HCT116 (cell line): Measurements from ENCODE around the gene SP3. TPM values are rescaled to one million over a fixed set of nuclear protein-coding genes. Genes with fewer than 3 reads are reported as not detected.

Experiments used
- ATAC-seq: fragments of 200-7000 bp; cut with Tn5 transposase; 2 replicates; pipeline ENCODE4 v1.9.1; 2020; ENCODE audit warnings: mild to moderate bottlenecking, moderate library complexity
- BruUV-seq: library from RNA; stranded (reverse); fragments of 400-500 nt; replicated peaks from 2 replicates; lab custom pipeline; 2021; lab: Mats Ljungman, UMichigan
- CTCF ChIA-PET: fragments of 300-600 bp; sonication (Branson Sonifier 250); formaldehyde crosslinking; loops from one replicate; lab custom pipeline; 2021; ENCODE audit warnings: antibody characterized with exemption; lab: Charles Lee
- POLR2A ChIA-PET: fragments of 300-600, 350-600 bp; sonication (Branson Sonifier 250); formaldehyde crosslinking; loops from one replicate; lab custom pipeline; 2021; ENCODE audit warnings: antibody characterized with exemption; lab: Charles Lee
- RAD21 ChIA-PET, 2 experiments: fragments of 300-600 bp; sonication (Branson Sonifier 250); formaldehyde crosslinking; loops; one replicate each; lab custom pipeline; 2023; ENCODE audit warnings: low total read pairs in 2 of 2; ENCODE audit not compliant: uncharacterized antibody in 2 of 2, unreplicated experiment in 2 of 2, low non-redundant PET in 1 of 2; lab: Charles Lee
- DNase-seq: peaks from one replicate; pipeline ENCODE4 v3.0.0-alpha.2; 2010; ENCODE audit warnings: low read depth, low spot score
- H2AFZ ChIP-seq: fragments of 200-600 bp; shearing (Covaris generic), sonication (generic); 2 replicates; pipeline ENCODE4 v1.6.1; 2017; ENCODE audit warnings: low read depth, mixed run types, mixed read lengths, antibody characterized with exemption, low read length; ENCODE audit not compliant: poor library complexity, severe bottlenecking
- H3K27ac ChIP-seq: 2 replicates; pipeline ENCODE4 v1.5.1; 2012; ENCODE audit warnings: low read depth, low read length
- H3K27me3 ChIP-seq: fragments of 200-600 bp; sonication (generic); 2 replicates; pipeline ENCODE4 v1.6.1; 2016; ENCODE audit warnings: mixed run types, low read length, mixed read lengths; ENCODE audit not compliant: insufficient read depth
- H3K36me3 ChIP-seq, 2 experiments: fragments of 200-500 bp in 1 of 2; fragments of 200-600 bp in 1 of 2; sonication (Bioruptor generic) in 1 of 2; sonication (generic) in 1 of 2; 2 replicates each; pipeline versions ENCODE4 v1.5.1 to v1.6.1; 2014 to 2016; ENCODE audit warnings: low read length in 2 of 2, inconsistent platforms in 1 of 2, mixed read lengths in 1 of 2, mixed run types in 1 of 2; ENCODE audit not compliant: insufficient read depth in 2 of 2, control insufficient read depth in 1 of 2
- H3K4me1 ChIP-seq, 2 experiments: fragments of 200-600 bp in 1 of 2; sonication (generic) in 1 of 2; 2 replicates each; pipeline versions ENCODE4 v1.5.1 to v1.6.1; 2012 to 2017; ENCODE audit warnings: low read length in 2 of 2, inconsistent platforms in 1 of 2, mild to moderate bottlenecking in 1 of 2, mixed read lengths in 1 of 2, mixed run types in 1 of 2, moderate library complexity in 1 of 2; ENCODE audit not compliant: insufficient read depth in 2 of 2, control insufficient read depth in 1 of 2
- H3K4me2 ChIP-seq: fragments of 200-600 bp; sonication (generic); 2 replicates; pipeline ENCODE4 v1.6.1; 2017; ENCODE audit warnings: mixed run types, low read length, mixed read lengths
- H3K4me3 ChIP-seq, 2 experiments: fragments of 200-600 bp in 1 of 2; sonication (generic) in 1 of 2; replicated peaks in 1 of 2; 2 replicates each; pipeline ENCODE4 v1.5.1; 2011 to 2016; ENCODE audit warnings: low read length in 2 of 2, control low read depth in 1 of 2, low read depth in 1 of 2, mild to moderate bottlenecking in 1 of 2, mixed read lengths in 1 of 2, mixed run types in 1 of 2
- H3K79me2 ChIP-seq: fragments of 200-600 bp; sonication (generic); 2 replicates; pipeline ENCODE4 v1.6.1; 2017; ENCODE audit warnings: mild to moderate bottlenecking, mixed run types, low read length, moderate library complexity, mixed read lengths; ENCODE audit not compliant: insufficient read depth
- H3K9ac ChIP-seq: fragments of 200-600 bp; sonication (generic); 2 replicates; pipeline ENCODE4 v1.6.1; 2016; ENCODE audit warnings: low read length, mixed read lengths
- H3K9me2 ChIP-seq: fragments of 200-600 bp; sonication (generic), shearing (Covaris generic); 2 replicates; pipeline ENCODE4 v1.6.1; 2017; ENCODE audit warnings: mixed run types, mild to moderate bottlenecking, moderate library complexity; ENCODE audit not compliant: insufficient read depth
- H3K9me3 ChIP-seq, 2 experiments: fragments of 200-500 bp in 1 of 2; fragments of 200-600 bp in 1 of 2; sonication (Bioruptor generic) in 1 of 2; sonication (generic) in 1 of 2; 2 replicates each; pipeline ENCODE4 v1.6.1; 2014 to 2017; ENCODE audit warnings: low read length in 2 of 2, mixed read lengths in 2 of 2, inconsistent platforms in 1 of 2, low read depth in 1 of 2, mild to moderate bottlenecking in 1 of 2, mixed run types in 1 of 2, moderate library complexity in 1 of 2; ENCODE audit not compliant: control insufficient read depth in 1 of 2, insufficient read depth in 1 of 2
- H4K20me1 ChIP-seq: fragments of 200-600 bp; sonication (generic), shearing (Covaris generic); 2 replicates; pipeline ENCODE4 v1.6.1; 2017; ENCODE audit warnings: mixed run types, mild to moderate bottlenecking, moderate library complexity; ENCODE audit not compliant: insufficient read depth
- CBX3 ChIP-seq: IDR thresholded peaks from 2 replicates; pipeline ENCODE4 v1.6.1; 2012; ENCODE audit warnings: low read depth
- CEBPB ChIP-seq: IDR thresholded peaks from 2 replicates; pipeline ENCODE4 v1.6.1; 2012; ENCODE audit warnings: low read depth
- EGR1 ChIP-seq: IDR thresholded peaks from 2 replicates; pipeline ENCODE4 v1.6.1; 2012; ENCODE audit warnings: low read depth
- EZH2 ChIP-seq: fragments of 200-600 bp; sonication (generic); IDR thresholded peaks from 2 replicates; pipeline ENCODE4 v1.6.1; 2017; ENCODE audit warnings: antibody characterized with exemption, mixed run types
- EZH2phosphoT487 ChIP-seq: fragments of 200-600 bp; IDR thresholded peaks from 2 replicates; pipeline ENCODE4 v1.6.1; 2018; ENCODE audit warnings: antibody characterized with exemption, borderline replicate concordance
- JUND ChIP-seq: IDR thresholded peaks from 2 replicates; pipeline ENCODE4 v1.6.1; 2012
- POLR2A ChIP-seq: IDR thresholded peaks from 2 replicates; pipeline ENCODE4 v1.7.0; 2011; ENCODE audit warnings: borderline replicate concordance; ENCODE audit not compliant: insufficient read depth, insufficient read length; ENCODE audit errors: extremely low read depth
- POLR2AphosphoS5 ChIP-seq: IDR thresholded peaks from 2 replicates; pipeline ENCODE4 v1.6.1; 2011; ENCODE audit warnings: mild to moderate bottlenecking, low read depth, low read length, moderate library complexity
- SIN3A ChIP-seq: IDR thresholded peaks from 2 replicates; pipeline ENCODE4 v1.6.1; 2012; ENCODE audit warnings: low read depth
- SRF ChIP-seq: IDR thresholded peaks from 2 replicates; pipeline ENCODE4 v1.6.1; 2012; ENCODE audit warnings: low read depth
- TCF7L2 ChIP-seq: IDR thresholded peaks from 2 replicates; pipeline ENCODE4 v1.7.0; 2011; ENCODE audit warnings: borderline replicate concordance, inconsistent platforms; ENCODE audit not compliant: insufficient read depth, insufficient read length; ENCODE audit errors: extremely low read depth
- ZFX ChIP-seq: fragments of 450-650 bp; IDR thresholded peaks from 2 replicates; pipeline ENCODE4 v1.6.1; 2017
- ZNF274 ChIP-seq: fragments of 200-500 bp; sonication (Bioruptor generic); IDR thresholded peaks from 2 replicates; pipeline ENCODE4 v1.6.1; 2014; ENCODE audit warnings: mild to moderate bottlenecking, low read depth, low read length, inconsistent platforms
- intact Hi-C: fragments of 100-400 bp; cut with micrococcal nuclease; formaldehyde crosslinking; loops from 2 replicates; pipeline ENCODE4 v1.10.0; 2022
- total RNA-seq: library from RNA; stranded (reverse); gene quantifications from one replicate; pipeline ENCODE4 v1.2.1, GENCODE V29; 2021; ENCODE audit not compliant: unreplicated experiment
- TF ChIP-seq, protein P1 (sequence below): IDR thresholded peaks from 2 replicates; pipeline ENCODE4 v1.6.1; 2012
- TF ChIP-seq, protein P2 (sequence below), 3 experiments: fragments of 200-600 bp in 1 of 3; sonication (generic) in 1 of 3; IDR thresholded peaks in 2 of 3; conservative IDR thresholded peaks in 1 of 3; 2 replicates each; pipeline ENCODE4 v1.5.1; 2012 to 2017; ENCODE audit warnings: low read depth in 2 of 3, low read length in 2 of 3, antibody characterized with exemption in 1 of 3, borderline replicate concordance in 1 of 3, control low read depth in 1 of 3, mild to moderate bottlenecking in 1 of 3, mixed read lengths in 1 of 3, mixed run types in 1 of 3, moderate library complexity in 1 of 3; ENCODE audit not compliant: insufficient read depth in 1 of 3
- TF ChIP-seq, protein P3 (sequence below): IDR thresholded peaks from 2 replicates; pipeline ENCODE4 v1.6.1; 2011; ENCODE audit warnings: mild to moderate bottlenecking, low read length, moderate library complexity; ENCODE audit not compliant: insufficient replicate concordance; ENCODE audit errors: extremely low read depth

The SP3 gene
- total RNA-seq, 1 experiment from 2014 or later = 98.0 TPM

DNA sequence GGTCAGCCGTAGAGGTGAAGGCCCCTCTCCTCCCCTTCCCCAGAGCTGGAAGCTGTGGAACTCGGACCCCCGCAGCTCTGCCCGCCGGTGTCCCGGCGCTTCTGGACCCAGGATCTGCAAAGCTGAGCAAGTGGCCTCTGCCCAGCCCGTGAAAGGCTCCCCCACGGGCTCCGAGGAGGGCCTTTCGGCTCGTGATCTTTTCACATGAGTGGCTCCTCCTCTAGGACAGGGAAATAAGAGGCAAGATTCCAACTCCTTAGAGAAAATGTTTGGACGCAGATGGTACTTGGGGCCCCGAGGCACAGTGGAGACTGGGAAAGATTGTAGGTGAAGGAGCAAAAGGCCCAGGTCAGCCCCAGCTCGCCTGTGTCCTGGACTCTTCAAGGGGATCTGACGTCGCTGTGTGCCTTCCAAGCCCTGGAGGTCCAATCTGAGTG is 48.2 kb upstream of the SP3 start:
- Histone ChIP-seq H3K36me3 (no peaks in the 10 kb centered on the region), H3K9me2 (no peaks in the 10 kb centered on the region), H3K27me3 (no peaks in the 10 kb centered on the region), H3K4me1 (no peaks in the 10 kb centered on the region), H3K27ac (no peak overlapping the region), H4K20me1 (no peaks in the 10 kb centered on the region), H3K79me2 (no peaks in the 10 kb centered on the region), H3K9me3 (no peaks in the 10 kb centered on the region), H2AFZ (no peak overlapping the region), H3K4me3 (no peak overlapping the region), H3K9ac (no peak overlapping the region), H3K4me2 (no peak overlapping the region)
- ATAC-seq (no peak), DNase-seq (no peak)
- intact Hi-C loops = no loop called here
- BruUV-seq = no TSS peak
- TF ChIP-seq JUND (no peak), POLR2AphosphoS5 (no peak), CEBPB (no peak), SRF (no peak), POLR2A (no peak), SIN3A (no peak), ZNF274 (no peak), ZFX (no peak), EGR1 (no peak), EZH2 (no peak), CBX3 (no peak), TCF7L2 (no peak), EZH2phosphoT487 (no peak)
- TF ChIP-seq, protein P1, sequence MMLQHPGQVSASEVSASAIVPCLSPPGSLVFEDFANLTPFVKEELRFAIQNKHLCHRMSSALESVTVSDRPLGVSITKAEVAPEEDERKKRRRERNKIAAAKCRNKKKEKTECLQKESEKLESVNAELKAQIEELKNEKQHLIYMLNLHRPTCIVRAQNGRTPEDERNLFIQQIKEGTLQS = no peak
- TF ChIP-seq, protein P2, sequence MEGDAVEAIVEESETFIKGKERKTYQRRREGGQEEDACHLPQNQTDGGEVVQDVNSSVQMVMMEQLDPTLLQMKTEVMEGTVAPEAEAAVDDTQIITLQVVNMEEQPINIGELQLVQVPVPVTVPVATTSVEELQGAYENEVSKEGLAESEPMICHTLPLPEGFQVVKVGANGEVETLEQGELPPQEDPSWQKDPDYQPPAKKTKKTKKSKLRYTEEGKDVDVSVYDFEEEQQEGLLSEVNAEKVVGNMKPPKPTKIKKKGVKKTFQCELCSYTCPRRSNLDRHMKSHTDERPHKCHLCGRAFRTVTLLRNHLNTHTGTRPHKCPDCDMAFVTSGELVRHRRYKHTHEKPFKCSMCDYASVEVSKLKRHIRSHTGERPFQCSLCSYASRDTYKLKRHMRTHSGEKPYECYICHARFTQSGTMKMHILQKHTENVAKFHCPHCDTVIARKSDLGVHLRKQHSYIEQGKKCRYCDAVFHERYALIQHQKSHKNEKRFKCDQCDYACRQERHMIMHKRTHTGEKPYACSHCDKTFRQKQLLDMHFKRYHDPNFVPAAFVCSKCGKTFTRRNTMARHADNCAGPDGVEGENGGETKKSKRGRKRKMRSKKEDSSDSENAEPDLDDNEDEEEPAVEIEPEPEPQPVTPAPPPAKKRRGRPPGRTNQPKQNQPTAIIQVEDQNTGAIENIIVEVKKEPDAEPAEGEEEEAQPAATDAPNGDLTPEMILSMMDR (IDR thresholded peaks at IDR 0.05 in 2 of 3, conservative IDR thresholded peaks at IDR 0.05 in 1 of 3; ENCODE audit: borderline replicate concordance in 1 of 3, insufficient read depth in 1 of 3, low read depth in 2 of 3, low read length in 2 of 3) = no peak
- TF ChIP-seq, protein P3, sequence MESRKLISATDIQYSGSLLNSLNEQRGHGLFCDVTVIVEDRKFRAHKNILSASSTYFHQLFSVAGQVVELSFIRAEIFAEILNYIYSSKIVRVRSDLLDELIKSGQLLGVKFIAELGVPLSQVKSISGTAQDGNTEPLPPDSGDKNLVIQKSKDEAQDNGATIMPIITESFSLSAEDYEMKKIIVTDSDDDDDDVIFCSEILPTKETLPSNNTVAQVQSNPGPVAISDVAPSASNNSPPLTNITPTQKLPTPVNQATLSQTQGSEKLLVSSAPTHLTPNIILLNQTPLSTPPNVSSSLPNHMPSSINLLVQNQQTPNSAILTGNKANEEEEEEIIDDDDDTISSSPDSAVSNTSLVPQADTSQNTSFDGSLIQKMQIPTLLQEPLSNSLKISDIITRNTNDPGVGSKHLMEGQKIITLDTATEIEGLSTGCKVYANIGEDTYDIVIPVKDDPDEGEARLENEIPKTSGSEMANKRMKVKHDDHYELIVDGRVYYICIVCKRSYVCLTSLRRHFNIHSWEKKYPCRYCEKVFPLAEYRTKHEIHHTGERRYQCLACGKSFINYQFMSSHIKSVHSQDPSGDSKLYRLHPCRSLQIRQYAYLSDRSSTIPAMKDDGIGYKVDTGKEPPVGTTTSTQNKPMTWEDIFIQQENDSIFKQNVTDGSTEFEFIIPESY = no peak
- ChIA-PET POLR2A (no interaction called here), CTCF (no interaction called here), RAD21 (no interaction called here)
